Stimulated activated CD8-positive, alpha-beta memory T cell treated with anti-CD3 and anti-CD28 coated beads, Interleukin-15, amount 100 ng/mL, for 1 hour (primary cell): ENCODE results near the gene DPAGT1.
"Not testable (repeated sequence)": the region's sequence is repeated elsewhere in the genome, so short reads cannot be mapped to it uniquely, and the experiment has no call there.

Experiments
- DNase-seq: peaks from one replicate; pipeline ENCODE4 v3.0.0-alpha.2; 2020; ENCODE audit warnings: low read depth

DPAGT1 gene

DNA sequence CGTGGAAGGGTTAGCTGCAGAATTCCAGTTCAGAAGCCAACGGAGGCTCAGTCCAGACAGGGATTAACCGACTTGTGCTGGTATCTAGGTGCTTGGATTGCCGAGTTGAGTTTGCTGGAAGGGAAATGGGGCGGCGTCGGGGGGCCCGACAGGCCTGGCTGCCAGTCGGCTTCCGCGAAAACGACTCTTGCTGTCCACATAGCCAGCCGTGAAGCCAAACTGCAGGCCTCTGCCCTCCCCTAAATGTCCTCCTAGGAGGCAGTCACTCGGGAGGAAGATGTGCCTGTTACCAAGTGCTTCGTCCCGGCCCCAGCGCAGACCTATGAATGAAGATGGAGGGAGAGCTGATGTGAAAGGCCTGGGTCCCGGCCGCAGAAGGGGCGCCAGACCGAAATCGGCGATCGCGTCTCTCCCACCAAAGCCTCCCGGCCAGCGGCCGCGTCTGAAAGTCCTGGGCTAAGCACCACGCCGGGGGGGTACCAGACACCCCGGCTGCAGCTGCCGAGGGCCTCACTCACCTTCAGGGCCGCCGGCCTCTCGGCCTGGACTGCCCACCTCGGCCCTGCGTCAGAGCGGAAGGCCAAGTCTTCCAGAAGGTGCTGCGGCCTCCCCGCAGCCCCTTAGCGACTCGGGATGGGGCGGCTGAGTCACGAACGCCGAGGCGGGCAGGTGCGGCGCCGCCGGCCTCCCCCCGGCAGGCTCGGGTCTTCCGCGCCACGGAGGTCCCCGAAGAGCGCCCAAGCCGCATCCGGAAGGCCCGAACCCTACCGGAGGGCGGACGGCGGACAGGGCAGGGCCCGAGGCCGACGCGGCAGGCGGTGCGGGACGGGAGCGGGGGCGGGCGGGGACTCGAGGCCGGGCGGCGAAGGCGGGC, 7.5 kb downstream of the DPAGT1 start:
- DNase-seq: no peak

DNA sequence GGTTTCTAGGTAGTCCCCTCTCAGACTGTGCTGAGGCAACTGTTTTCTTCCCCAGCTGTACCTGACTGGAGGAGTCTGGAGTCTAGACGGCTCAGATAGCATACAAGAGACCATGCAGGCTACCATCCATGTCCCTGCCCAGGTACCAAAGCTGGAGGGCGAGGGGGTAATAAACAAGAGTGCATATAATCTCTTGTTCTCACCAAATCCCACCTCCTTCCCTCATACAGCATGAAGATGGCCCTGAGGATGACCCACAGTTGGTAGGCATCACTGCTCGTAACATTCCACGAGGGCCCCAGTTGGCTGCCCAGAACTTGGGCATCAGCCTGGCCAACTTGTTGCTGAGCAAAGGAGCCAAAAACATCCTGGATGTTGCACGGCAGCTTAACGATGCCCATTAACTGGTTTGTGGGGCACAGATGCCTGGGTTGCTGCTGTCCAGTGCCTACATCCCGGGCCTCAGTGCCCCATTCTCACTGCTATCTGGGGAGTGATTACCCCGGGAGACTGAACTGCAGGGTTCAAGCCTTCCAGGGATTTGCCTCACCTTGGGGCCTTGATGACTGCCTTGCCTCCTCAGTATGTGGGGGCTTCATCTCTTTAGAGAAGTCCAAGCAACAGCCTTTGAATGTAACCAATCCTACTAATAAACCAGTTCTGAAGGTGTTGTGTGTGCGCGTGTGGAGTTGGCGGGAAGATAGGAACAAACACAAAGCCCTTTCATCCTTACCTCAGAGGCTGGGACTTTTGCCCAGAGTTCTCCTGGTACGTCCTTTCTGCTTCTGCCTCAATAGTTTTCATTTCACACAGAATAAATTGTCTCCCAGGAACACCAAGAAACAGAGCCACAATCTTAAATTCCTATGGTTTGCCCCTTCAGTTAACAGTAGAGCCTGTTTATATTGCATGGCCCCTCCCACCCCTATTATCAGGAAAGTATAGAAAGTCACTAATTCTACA, 8.5 kb downstream of the DPAGT1 start:
- DNase-seq: no peak

DNA sequence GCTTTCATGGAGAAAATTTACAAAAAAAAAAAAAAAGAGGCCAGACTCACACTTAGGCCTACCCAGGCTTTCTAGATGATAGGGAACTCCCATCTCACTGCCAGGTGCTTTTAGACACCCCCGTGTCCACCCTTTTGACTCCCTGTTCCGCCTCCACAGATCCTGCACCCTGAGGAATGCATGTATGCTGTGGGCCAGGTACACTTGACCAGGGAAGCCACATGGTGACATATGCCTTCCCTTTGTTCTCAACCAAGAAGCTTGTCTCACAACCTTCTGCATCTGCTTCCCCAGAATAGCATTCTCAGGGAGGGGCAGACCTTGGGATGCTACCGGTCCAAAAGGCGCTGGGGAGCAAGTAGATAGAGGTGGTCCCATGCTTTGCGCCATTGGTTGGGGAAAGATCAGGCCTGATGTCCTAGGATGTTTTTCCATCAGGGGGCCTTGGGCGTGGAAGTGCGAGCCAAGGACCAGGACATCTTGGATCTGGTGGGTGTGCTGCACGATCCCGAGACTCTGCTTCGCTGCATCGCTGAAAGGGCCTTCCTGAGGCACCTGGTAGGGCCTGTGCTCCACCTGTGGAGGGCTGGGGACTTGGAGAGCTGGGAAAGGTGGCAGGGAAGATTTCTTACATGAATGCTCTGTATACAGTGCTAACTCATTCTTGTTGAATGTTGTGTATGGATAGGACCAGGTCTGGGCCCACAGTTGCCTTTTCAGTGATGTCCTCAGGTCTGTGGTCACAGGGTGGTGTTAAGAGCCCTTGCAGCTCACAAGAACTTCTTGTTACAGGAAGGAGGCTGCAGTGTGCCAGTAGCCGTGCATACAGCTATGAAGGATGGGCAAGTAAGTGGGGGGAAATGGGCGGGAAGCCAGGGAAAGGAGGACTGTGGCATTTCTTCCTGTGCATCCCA, 9.4 kb downstream of the DPAGT1 start:
- DNase-seq: no peak

DNA sequence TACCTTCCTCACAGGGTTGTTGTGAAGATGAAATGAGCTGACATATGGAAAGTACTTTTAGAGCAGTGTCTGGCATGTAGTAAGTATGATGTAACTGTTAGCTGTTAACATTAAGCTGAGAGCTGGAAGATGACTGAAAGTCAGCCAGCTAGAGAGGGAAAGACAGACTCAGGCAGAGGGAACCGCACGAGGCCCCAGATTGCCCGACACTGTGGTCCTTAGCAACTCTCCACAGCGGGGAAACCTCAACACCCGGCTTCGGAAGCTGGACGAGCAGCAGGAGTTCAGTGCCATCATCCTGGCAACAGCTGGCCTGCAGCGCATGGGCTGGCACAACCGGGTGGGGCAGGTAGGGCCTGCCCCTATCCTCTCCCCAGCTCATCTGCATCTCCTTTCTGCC, 10.5 kb downstream of the DPAGT1 start:
- DNase-seq: no peak

DNA sequence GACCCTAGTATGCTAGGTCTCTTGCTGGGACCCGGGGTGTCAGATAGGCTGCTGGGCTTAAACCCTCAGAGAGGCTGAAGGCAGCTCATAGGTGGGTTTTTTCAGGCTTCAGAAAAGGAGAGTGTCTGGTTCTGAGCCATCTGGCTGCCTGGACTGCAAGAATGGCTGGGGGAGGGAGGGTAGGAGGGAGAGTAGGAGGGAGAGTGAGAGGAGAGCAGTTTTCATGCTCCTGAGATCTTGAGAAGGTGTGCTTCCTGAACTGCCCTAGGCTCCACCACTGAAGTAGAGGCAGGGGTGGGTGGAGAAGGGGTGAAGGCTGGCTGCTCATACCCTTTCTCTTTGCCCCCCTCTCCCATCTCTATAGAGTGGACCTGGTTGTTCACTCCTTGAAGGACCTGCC, 12.3 kb downstream of the DPAGT1 start:
- no peak for DNase-seq

DNA sequence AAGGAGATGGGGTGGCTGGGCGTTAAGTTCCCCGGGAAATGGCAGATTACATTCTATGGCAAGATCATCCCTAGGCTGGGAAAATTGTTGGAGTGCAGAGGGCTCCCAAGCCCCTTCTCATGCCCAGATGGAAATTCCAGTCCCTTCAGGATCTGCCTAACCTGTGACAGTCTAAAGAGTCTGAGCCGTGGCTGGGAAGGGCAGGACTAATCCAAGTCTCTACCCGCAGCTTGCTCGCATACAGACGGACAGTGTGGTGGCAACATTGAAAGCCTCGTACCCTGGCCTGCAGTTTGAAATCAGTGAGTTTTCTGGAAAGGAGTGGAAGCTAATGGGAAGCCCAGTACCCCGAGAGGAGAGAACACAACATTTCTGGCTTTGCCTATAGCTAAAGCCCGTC, 13.2 kb downstream of the DPAGT1 start:
- DNase-seq: no peak

DNA sequence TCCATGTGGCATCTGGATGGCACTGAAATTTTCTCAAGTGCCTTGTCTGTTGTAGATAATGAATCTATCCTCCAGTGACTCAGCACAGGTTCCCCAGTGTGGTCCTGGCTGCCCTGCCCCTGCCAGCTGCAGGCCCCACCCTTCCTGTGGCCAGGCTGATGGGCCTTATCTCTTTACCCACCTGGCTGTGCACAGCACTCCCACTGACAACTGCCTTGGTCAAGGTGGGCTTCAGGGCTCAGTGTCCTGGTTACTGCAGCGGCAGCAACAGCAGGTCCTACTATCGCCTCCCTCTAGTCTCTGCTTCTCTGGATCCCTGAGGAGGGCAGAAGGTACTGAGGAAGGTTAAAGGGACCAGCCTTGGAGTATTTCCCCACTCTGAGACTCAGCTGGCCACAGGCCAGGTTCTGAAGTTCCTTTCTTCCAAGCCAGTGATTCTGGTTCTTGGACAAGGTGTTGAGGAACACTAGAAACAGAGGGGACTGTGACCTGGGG, 13.9 kb downstream of the DPAGT1 start:
- no peak for DNase-seq

DNA sequence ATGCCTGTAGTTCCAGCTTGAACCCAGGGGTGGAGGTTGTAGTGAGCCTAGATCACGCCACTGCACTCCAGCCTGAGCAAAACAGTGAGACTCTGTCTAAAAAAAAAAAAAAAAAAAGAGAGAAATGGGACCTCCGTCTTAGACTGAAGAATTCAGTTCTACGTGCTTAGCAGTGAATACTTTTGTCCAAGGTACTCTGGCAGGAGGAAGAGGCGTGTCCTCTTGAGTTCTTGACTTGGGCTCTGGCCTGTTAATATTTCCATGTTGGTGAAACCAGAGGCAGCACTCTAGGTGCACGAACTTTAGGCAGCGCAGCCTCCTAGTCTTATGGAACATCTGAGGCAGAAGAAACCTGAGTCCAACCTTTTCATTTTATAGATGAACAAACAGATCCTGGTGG, 14.5 kb downstream of the DPAGT1 start:
- no peak for DNase-seq

DNA sequence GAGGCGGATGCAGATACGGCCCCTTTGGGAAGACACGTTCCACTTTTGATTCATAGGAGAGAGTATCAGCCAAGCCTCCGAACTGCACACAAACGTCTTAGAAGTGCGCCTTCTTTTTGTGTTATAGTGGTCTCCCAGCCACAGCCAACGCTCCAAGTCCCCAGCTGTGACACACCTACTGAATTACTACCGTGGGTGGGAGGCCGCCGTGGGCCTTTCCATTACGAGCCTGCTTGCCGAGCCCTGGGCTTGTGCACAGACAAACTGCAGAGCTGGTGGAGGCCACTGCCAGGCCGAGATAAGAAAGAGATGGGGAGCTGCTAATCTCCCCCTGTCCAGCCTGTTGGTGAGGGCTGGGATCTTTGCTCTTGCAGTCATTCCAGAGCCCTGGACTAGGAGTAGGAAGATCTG, 16.2 kb downstream of the DPAGT1 start:
- no peak for DNase-seq

DNA sequence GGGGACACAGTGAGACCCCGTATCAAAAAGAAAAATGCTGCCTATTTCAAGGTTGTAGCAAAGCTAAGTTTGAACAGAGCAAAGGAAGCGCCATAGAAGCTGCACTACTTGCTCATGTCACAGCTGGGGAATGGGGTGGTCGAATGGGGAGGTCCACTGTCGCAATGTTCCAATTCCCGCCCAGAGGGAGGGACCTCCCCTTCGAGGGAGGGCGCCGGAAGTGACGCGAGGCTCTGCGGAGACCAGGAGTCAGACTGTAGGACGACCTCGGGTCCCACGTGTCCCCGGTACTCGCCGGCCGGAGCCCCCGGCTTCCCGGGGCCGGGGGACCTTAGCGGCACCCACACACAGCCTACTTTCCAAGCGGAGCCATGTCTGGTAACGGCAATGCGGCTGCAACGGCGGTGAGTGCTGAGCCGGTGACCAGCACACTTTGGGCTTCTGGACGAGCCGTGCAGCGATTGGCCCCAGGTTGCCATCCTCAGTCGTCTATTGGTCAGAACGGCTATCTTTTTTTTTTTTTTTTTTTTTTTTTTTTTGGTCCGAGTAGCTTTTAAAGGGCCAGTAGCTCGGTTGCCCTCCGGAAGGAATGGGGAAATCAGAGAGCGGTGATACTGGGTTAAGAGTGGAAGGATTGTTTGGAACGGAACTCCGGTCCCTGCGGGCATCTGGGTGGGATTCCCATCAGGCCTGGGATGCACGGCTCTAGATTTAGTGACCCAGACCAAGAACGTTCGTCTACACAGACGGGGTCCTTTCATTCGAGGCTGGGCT, 16.8 kb downstream of the DPAGT1 start, which contains the start of gene HMBS:
HMBS (plus strand) TSS at position 219 of the 774 bp plus-strand sequence; CDS start at position 372, 153 bp downstream.
- DNase-seq: peak; percentile 84

DNA sequence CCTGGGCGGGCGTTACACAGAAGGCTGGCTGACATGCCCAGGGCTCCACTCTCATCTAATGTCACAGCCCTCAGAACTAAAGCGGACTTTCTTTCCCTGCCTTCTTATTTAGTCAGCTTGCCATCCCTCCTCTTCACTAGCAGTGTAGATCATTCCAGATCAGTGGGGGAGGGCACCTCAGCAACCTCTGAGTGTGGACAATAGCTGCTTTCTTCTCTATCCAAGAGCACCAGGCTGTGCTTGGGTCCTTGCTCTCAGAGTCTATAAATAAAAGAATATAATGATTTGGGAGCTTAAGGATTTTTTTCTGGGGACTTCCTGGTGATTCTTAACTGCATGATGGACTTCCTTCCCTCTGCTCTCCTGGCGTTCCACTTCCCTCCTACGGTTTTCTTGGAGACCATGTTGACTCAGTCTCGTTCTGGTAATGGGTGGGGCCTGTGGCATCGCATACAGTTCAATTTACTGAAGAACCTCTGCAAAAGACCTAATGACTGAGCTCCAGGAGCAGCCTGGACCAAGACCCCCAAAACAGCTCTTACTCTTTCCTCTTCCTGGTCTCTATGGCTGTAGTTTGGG, 19.9 kb downstream of the DPAGT1 start:
- DNase-seq: no peak

DNA sequence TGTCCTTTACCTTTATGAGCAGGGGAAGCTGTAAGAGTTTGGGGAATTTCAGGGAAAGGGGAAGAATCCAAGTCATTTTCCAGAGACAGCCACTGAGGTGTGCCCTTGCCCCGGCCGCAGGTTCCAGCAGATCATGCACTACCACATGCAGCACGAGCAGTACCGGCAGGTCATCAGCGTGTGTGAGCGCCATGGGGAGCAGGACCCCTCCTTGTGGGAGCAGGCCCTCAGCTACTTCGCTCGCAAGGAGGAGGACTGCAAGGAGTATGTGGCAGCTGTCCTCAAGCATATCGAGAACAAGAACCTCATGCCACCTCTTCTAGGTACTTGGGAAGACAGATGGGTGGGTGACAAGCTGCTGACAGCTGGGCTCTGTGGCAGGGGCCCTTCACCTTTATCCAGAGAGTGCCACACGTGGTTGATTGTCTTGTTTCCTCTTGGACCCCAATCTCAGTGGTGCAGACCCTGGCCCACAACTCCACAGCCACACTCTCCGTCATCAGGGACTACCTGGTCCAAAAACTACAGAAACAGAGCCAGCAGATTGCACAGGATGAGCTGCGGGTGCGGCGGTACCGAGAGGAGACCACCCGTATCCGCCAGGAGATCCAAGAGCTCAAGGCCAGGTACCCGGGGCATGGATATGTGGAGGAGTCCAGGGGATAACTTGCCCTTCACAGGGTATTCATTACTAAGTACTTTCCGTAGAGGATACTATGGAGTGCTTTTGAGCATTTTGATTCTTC, 22.8 kb downstream of the DPAGT1 start:
- DNase-seq: no peak

DNA sequence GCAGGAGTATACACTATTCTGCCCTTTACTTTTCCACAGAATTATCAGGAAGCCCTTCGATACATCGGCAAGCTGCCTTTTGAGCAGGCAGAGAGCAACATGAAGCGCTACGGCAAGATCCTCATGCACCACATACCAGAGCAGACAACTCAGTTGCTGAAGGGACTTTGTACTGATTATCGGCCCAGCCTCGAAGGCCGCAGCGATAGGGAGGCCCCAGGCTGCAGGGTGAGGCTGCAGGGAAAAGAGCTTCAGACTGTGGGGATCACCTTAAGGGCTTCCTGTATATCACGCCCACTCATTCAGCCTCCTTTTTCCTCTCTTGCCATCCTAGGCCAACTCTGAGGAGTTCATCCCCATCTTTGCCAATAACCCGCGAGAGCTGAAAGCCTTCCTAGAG, 23.8 kb downstream of the DPAGT1 start:
- DNase-seq: no peak

DNA sequence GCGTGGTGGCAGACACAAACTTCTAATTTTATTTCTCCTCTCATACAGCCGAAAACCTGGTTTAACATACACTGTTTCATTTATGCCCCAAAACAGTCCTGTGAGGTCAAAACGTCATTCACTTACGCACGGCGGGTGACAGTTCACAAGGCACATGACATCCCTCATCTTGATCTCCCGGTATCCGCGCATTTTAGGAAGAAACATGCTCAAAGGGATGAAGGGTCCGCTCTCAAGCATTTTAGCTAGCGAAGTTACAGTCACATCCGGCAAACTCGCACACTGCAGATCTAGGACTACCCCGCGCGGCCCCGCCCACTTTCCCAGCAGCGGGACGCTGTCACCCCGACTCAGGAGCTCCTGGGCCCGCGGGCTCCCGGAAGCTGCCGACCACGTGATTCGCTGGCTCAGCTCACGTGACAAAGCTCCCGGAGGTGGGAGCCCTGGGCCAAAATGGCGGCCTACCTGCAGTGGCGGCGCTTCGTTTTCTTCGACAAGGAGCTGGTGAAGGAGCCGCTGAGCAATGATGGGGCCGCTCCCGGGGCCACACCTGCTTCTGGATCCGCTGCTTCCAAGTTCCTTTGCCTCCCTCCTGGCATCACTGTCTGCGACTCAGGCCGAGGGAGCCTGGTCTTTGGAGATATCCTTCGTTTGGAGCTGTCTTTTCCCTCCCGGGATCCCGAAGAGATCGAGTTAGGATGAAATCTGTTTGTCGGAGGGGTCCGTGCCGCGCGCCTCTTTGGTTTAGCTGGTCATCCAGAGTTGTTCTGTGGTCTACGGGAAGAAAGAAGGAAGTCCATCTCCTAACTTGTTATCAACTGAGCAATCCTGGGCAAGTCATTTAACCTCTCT, 34.1 kb downstream of the DPAGT1 start, which contains the start of gene VPS11:
VPS11 (plus strand) TSS at position 448 of the 852 bp plus-strand sequence; CDS start at position 454, 6 bp downstream.
- peak; percentile 96 for DNase-seq

DNA sequence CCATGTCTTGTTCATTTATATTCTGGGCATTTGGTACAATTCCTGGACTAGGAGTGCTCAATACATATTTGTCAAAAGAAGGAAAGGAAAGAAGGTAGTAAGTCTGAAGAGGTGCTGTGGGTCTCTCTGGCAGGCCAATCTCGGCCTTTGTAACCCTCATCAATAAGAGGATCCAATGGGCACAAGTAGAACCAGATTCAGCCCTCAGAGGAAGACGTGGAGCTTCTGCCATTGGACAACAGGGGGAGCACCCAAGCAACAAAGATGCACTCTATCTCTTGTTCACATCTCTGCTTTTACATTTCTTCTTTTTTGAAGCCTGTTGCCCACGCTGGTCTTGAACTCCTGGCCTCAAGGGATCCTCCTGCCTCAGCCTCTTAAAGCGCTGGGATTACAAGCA, 36.3 kb downstream of the DPAGT1 start:
- DNase-seq: no peak

DNA sequence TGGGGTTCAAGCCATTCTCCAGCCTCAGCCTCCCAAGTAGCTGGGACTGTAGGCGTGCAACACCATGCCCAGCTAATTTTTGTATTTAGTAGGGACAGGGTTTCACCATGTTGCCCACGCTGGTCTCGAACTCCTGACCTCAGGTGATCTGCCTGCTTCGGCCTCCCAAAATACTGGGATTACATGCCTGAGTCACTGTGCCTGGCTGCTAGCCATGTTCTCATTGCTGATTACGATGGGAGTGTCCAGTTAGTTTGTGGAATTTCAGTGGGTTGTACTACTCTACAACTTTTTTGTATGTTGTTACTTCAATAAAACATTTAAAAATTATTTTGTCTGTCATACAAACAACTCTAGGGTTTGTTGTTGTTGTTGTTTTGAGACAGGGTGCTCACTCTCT, 38.9 kb downstream of the DPAGT1 start:
- DNase-seq: no peak

DNA sequence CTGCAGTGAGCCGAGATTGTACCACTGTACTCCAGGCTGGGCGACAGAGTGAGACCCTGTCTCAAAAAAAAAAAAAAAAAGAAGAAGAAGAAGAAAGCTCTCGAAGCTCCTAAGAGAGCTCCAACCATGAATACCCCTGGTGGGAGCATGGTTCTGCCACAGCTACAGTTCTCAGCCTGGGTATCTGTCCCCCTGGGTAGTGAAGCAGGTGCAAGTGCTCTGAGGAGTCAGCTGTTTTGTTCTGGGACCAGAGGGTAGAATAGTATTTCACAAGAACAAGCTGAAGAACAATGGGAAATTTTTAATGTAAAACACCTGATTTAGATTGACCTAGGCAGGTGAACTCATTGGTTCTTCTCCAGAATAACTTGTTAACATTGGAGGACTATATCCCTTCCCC, 40.4 kb downstream of the DPAGT1 start:
- DNase-seq: no peak

DNA sequence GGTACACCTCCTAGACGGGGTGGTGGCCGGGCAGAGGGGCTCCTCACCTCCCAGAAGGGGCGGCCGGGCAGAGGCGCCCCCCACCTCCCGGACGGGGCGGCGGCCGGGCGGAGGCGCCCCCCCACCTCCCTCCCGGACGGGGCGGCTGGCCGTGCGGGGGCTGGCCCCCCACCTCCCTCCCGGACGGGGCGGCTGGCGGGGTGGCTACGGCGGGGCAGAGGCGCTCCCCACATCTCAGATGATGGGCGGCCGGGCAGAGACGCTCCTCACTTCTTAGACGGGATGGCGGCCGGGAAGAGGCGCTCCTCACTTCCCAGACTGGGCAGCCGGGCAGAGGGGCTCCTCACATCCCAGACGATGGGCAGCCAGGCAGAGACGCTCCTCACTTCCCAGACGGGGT, 42.5 kb downstream of the DPAGT1 start:
- not testable (repeated sequence) for DNase-seq
